GM12865 (cell line): ENCODE data around the gene NR2F6.

ENCODE experiments used
- DNase-seq: peaks from one replicate; pipeline ENCODE4 v3.0.0; 2010; ENCODE audit warnings: low read depth
- H3K4me3 ChIP-seq: 2 replicates; pipeline ENCODE4 v1.5.1; 2011; ENCODE audit warnings: mild to moderate bottlenecking, low read depth, low read length, control low read depth
- TF ChIP-seq, protein P1 (sequence below): IDR thresholded peaks from 2 replicates; pipeline ENCODE4 v1.5.1; 2011; ENCODE audit warnings: low read length, control low read depth, low read depth, inconsistent platforms; ENCODE audit not compliant: insufficient read depth; ENCODE audit errors: missing control alignments

The NR2F6 gene

DNA sequence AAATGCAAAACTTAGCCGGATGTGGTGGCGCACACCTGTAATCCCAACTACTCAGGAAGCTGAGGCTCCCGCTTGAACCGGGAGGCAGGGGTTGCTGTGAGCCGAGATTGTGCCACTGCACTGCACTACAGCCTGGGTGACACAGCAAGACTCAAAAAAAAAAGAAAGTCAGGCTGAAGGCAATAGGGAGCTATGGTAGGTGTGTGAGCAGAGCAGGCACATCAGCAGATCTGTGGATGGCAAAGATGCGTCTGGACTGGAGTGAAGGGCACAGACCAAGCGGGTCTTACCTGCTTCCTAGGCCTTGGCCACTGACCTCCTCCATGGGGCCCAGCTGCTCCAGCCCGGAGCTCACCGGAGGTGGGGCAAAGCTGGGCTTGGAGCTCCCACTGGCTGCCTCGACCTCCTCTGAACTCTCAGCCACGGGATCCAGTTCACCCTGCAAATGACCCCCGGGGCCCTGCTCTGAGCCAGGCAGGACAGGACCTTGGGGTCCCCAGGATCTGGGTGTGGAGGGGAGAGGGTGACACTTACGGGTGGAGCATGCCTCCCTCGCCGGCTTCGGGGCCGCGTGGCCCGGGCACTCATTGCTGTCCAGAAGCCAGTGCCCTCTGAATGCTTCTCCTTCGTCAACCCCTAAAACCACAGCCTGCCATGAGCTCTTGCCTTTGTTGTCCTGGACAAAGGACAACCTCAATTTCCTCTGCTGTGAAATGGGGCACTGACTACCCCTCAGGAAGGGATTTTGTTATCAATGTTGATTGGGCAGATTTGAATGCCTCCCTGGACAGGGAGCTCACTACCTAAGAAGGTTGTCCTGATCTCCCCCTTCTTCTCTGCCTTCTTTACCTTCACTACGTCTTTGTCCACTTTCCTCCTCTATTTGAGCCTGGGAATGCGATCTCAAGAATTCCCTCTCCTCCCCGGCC, 18.3 kb upstream of the NR2F6 start:
- H3K4me3 ChIP-seq, result no peak overlapping the region
- TF ChIP-seq, protein P1, sequence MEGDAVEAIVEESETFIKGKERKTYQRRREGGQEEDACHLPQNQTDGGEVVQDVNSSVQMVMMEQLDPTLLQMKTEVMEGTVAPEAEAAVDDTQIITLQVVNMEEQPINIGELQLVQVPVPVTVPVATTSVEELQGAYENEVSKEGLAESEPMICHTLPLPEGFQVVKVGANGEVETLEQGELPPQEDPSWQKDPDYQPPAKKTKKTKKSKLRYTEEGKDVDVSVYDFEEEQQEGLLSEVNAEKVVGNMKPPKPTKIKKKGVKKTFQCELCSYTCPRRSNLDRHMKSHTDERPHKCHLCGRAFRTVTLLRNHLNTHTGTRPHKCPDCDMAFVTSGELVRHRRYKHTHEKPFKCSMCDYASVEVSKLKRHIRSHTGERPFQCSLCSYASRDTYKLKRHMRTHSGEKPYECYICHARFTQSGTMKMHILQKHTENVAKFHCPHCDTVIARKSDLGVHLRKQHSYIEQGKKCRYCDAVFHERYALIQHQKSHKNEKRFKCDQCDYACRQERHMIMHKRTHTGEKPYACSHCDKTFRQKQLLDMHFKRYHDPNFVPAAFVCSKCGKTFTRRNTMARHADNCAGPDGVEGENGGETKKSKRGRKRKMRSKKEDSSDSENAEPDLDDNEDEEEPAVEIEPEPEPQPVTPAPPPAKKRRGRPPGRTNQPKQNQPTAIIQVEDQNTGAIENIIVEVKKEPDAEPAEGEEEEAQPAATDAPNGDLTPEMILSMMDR, result no peak
- DNase-seq, result no peak

DNA sequence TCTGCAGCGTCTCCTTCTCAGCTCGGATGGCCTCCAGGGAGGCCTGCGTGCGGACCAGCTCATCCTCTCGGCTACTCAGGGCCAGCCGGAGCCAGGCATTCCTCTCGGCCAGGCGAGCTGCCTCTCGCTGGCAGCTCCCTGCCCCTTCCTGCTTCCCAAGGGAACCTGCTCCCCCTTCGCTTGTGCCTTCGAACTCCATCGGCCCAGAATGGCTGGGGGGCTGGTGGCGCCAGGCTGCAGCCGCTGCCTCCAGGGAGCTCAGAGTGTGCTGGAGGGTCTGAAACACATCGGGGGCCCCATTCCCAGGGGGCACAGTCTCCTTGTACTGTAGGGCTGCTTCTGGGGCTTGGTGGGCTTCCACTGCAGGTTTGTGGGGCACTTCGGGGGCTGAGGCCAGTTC, 16.8 kb upstream of the NR2F6 start:
- TF ChIP-seq, protein P1, result no peak
- no peak overlapping the region for H3K4me3 ChIP-seq
- no peak for DNase-seq

DNA sequence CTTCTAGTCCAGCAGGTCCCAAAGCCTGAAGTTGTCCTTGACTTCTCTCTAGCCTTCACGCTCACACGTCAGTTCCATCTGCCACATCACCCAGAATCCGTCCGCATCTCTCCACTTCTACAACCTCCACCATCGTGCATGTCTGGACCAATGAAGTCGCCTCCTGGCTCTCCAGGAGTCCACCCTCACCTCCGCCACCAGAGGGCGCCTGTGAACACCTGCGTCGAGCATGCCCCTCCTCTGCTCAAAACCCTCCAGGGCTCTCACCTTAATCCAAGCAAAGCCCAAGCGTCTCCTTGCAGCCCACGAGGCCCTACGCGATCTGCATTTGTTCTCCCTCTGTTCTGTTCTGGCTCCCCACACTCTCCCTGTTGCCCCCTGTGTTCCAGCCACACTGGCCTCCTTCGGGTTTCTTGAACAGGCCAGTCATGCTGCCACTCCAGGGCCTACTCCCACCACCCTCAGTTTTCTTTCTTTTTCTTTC, 15.2 kb upstream of the NR2F6 start:
- H3K4me3 ChIP-seq, result no peak overlapping the region
- DNase-seq, result peak; percentile 94
- TF ChIP-seq, protein P1, result peak; percentile 98

DNA sequence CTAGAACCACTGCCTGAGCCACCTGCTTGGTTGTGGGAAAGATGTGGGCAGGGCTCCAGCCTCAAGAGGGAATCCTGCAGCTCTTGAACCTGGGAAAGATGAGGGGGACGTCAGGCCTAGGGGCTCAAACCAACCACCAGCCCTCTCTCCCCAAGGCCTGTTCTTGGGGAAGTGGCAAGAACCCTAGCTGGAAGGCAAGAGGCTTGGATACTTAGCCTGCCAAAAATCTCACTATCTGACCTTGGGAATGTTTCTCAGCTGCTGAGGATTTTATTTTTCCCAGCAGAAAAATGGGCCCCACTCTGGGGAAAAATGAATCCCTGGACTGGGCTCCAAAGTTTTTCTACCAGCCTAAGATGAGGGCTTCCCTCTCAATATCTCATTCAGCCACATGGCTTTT, 14.2 kb upstream of the NR2F6 start:
- TF ChIP-seq, protein P1, result no peak
- H3K4me3 ChIP-seq, result no peak overlapping the region
- DNase-seq, result no peak

DNA sequence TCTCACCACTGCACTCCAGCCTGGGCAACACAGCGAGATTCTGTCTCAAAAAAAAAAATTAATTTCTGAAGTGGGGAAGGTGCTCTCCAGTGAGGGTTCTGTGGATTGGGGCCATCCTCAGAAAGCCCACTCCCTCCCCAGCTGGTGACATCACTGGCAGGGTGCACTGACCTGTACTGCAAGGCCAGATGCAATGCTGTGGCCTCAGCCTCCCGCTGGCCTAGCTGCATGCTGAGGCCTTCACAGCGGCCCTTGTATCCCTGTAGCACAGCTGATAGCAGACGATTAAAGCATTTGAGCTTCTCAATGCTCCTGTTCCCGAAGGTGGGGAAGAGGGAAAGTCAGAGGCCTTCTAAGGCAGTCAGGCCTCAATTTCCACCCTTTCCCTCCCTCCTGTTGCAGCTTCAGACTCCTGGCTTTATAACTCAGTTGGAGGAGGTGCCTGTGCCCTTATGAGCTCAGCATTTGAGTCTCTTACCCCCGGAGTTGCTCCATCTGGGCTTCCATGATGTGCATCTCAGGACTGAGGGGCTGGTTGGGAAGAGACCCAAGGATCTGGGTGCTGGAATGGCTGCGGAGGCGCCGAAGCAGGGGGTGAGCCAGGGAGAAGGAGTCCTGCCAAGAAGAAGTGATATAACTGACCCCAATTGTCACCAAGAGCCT, 13.5 kb upstream of the NR2F6 start:
- no peak overlapping the region for H3K4me3 ChIP-seq
- TF ChIP-seq, protein P1, result no peak
- DNase-seq, result no peak

DNA sequence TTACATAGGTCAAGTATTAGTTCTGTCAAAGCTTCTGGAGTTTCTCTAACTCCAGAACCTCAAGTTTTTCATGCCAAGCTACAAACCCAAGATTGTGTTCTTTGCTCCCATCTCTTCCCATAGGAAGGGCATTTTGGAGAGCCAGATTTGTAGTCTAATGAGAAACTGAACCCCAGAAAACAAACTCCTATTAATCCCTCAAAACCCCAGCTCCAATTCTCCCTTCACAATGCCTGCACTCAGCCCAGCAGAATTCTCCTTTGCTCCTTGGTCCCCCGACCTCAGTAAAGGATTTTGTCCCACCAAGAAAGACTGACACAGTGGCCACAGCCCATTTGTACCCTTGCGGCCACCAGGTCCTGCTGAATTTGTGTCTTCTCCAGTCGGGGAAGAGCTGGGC, 10.4 kb upstream of the NR2F6 start:
- DNase-seq, result no peak
- TF ChIP-seq, protein P1, result no peak
- no peak overlapping the region for H3K4me3 ChIP-seq
